CD4-positive, alpha-beta T cell (primary cell): ENCODE results near the gene PLEKHG4B. TPM values are rescaled to one million over a fixed set of nuclear protein-coding genes. Genes with fewer than 3 reads are reported as not detected.

ENCODE experiments used
- ATAC-seq: fragments of 200-7000 bp; cut with Tn5 transposase; one replicate; pipeline ENCODE4 v1.10.0; 2022; ENCODE audit warnings: mild to moderate bottlenecking; ENCODE audit not compliant: poor library complexity
- CTCF ChIA-PET: fragments of 350-600 bp; sonication (Branson Sonifier 250); formaldehyde crosslinking; loops from one replicate; lab custom pipeline; 2021; ENCODE audit warnings: antibody characterized with exemption, inconsistent platforms; lab: Charles Lee
- POLR2A ChIA-PET: fragments of 350-600 bp; sonication (Branson Sonifier 250); formaldehyde crosslinking; loops from one replicate; lab custom pipeline; 2021; ENCODE audit warnings: antibody characterized with exemption, inconsistent platforms; lab: Charles Lee
- DNase-seq, 14 experiments: peaks; one replicate each; pipeline ENCODE4 v3.0.0-alpha.2; 2013 to 2020; ENCODE audit warnings: mixed read lengths in 2 of 14
- H3K27ac ChIP-seq, 2 donors: one replicate each; pipeline versions ENCODE4 v1.5.1 to v1.7.0; 2013; ENCODE audit warnings: low read length in 2 of 2, low read depth in 1 of 2, mild to moderate bottlenecking in 1 of 2
- H3K27me3 ChIP-seq, 2 experiments: 1 replicate in 1 of 2; 2 replicates in 1 of 2; pipeline versions ENCODE4 v1.6.1 to v1.7.0; 2013; ENCODE audit warnings: low read length in 2 of 2, control low read depth in 1 of 2, mild to moderate bottlenecking in 1 of 2, moderate library complexity in 1 of 2; ENCODE audit not compliant: insufficient read depth in 2 of 2, control insufficient read depth in 1 of 2
- H3K36me3 ChIP-seq: one replicate; pipeline ENCODE4 v1.6.1; 2013; ENCODE audit warnings: low read length, control low read depth; ENCODE audit not compliant: insufficient read depth
- H3K4me1 ChIP-seq: one replicate; pipeline ENCODE4 v1.6.1; 2013; ENCODE audit warnings: low read length, control low read depth; ENCODE audit not compliant: insufficient read depth
- H3K4me3 ChIP-seq: one replicate; pipeline ENCODE4 v1.5.1; 2013; ENCODE audit warnings: mild to moderate bottlenecking, low read length, moderate library complexity
- H3K9me3 ChIP-seq, 2 experiments: 1 replicate in 1 of 2; 2 replicates in 1 of 2; pipeline versions ENCODE4 v1.6.1 to v1.7.0; 2013; ENCODE audit warnings: low read length in 2 of 2, mild to moderate bottlenecking in 2 of 2, control low read depth in 1 of 2, moderate library complexity in 1 of 2; ENCODE audit not compliant: control insufficient read depth in 1 of 2, insufficient read depth in 1 of 2
- H3K27ac Mint-ChIP-seq: one replicate; pipeline ENCODE4 v1.8.0; 2020; ENCODE audit warnings: mixed read lengths
- H3K27me3 Mint-ChIP-seq: one replicate; pipeline ENCODE4 v1.8.0; 2021; ENCODE audit warnings: mixed read lengths
- H3K36me3 Mint-ChIP-seq: one replicate; pipeline ENCODE4 v1.8.0; 2021; ENCODE audit warnings: low read depth, mixed read lengths
- H3K4me1 Mint-ChIP-seq: one replicate; pipeline ENCODE4 v1.8.0; 2021; ENCODE audit warnings: low read depth, mixed read lengths
- H3K4me3 Mint-ChIP-seq: one replicate; pipeline ENCODE4 v1.8.0; 2020; ENCODE audit warnings: mild to moderate bottlenecking, mixed read lengths
- H3K9me3 Mint-ChIP-seq: one replicate; pipeline ENCODE4 v1.8.0; 2020; ENCODE audit warnings: mixed read lengths
- CTCF ChIP-seq: fragments of 200-600 bp; IDR thresholded peaks from one replicate; pipeline ENCODE4 v1.8.0; 2022; ENCODE audit warnings: antibody characterized with exemption, mild to moderate bottlenecking
- intact Hi-C, 2 experiments: fragments of 100-400 bp; cut with DNase I in 1 of 2; cut with micrococcal nuclease in 1 of 2; formaldehyde crosslinking; loops; one replicate each; pipeline versions ENCODE4 v1.15.1 to v1.9.0; 2023 to 2025; cut with DNase I, micrococcal nuclease
- total RNA-seq, 174 experiments: library from RNA in 2 of 174; stranded (reverse) in 2 of 174; gene quantifications; one replicate each; pipeline ENCODE4 v1.2.3 and lab custom pipeline; 2021 to 2026

The PLEKHG4B gene
- total RNA-seq, 2 experiments from 2014 or later = 0.17 to 0.36 TPM

- Mint-ChIP-seq H3K9me3 (no peaks in the 10 kb centered on the region), H3K27ac (no peak overlapping the region), H3K36me3 (peaks cover 66% of the 10 kb centered on the region), H3K4me3 (no peak overlapping the region), H3K4me1 (peaks cover 22% of the 10 kb centered on the region), H3K27me3 (no peaks in the 10 kb centered on the region)
- intact Hi-C loops = no loop called here
- DNase-seq (no peak), ATAC-seq (no peak)
- POLR2A ChIA-PET = no interaction called here
- no peak overlapping the region for H3K4me3 ChIP-seq
- H3K9me3 ChIP-seq = no peaks in the 10 kb centered on the region
- CTCF ChIA-PET = no interaction called here
- no peak overlapping the region for H3K27ac ChIP-seq
- TF ChIP-seq CTCF = no peak
- peaks cover 3% of the 10 kb centered on the region for H3K4me1 ChIP-seq
- H3K27me3 ChIP-seq = no peaks in the 10 kb centered on the region
- peaks cover 43% of the 10 kb centered on the region for H3K36me3 ChIP-seq
Measured at GRCh38 chr5:206406-206805, 114.4 kb downstream of the PLEKHG4B start.

GRCh38 chr5:206927-207536 is 115.1 kb downstream of the PLEKHG4B start:
- ATAC-seq (no peak), DNase-seq (no peak)
- no peaks in the 10 kb centered on the region for H3K9me3 Mint-ChIP-seq
- H3K27ac ChIP-seq = no peak overlapping the region
- H3K9me3 ChIP-seq = no peaks in the 10 kb centered on the region
- ChIA-PET POLR2A (no interaction called here), CTCF (no interaction called here)
- TF ChIP-seq CTCF = no peak
- no peak overlapping the region for H3K4me3 Mint-ChIP-seq
- peaks cover 65% of the 10 kb centered on the region for H3K36me3 Mint-ChIP-seq
- H3K27me3 ChIP-seq = no peaks in the 10 kb centered on the region
- peaks cover 43% of the 10 kb centered on the region for H3K36me3 ChIP-seq
- H3K4me3 ChIP-seq = no peak overlapping the region
- H3K4me1 Mint-ChIP-seq = peaks cover 22% of the 10 kb centered on the region
- intact Hi-C loops = no loop called here
- no peak overlapping the region for H3K27ac Mint-ChIP-seq
- peaks cover 3% of the 10 kb centered on the region for H3K4me1 ChIP-seq
- no peaks in the 10 kb centered on the region for H3K27me3 Mint-ChIP-seq

GRCh38 chr5:207599-207998 is 115.6 kb downstream of the PLEKHG4B start:
- peaks cover 3% of the 10 kb centered on the region for H3K4me1 ChIP-seq
- Mint-ChIP-seq H3K4me3 (no peak overlapping the region), H3K27ac (no peak overlapping the region), H3K36me3 (peaks cover 63% of the 10 kb centered on the region), H3K27me3 (no peaks in the 10 kb centered on the region), H3K4me1 (peaks cover 22% of the 10 kb centered on the region), H3K9me3 (no peaks in the 10 kb centered on the region)
- ChIA-PET CTCF (no interaction called here), POLR2A (no interaction called here)
- ATAC-seq (no peak), DNase-seq (no peak)
- no peak for TF ChIP-seq CTCF
- no peak overlapping the region for H3K27ac ChIP-seq
- H3K27me3 ChIP-seq = no peaks in the 10 kb centered on the region
- H3K36me3 ChIP-seq = peaks cover 43% of the 10 kb centered on the region
- H3K9me3 ChIP-seq = no peaks in the 10 kb centered on the region
- no peak overlapping the region for H3K4me3 ChIP-seq
- intact Hi-C loops = no loop called here
